Hepatocyte (in vitro differentiated cells): ENCODE measurements around the gene TRIM8. TPM values are rescaled to one million over a fixed set of nuclear protein-coding genes. Genes with fewer than 3 reads are reported as not detected.

Source experiments
- DNase-seq: peaks from one replicate; pipeline ENCODE4 v3.0.0-alpha.2; 2016; ENCODE audit warnings: low spot score
- H2AFZ ChIP-seq: fragments of 200-600 bp; sonication (generic); 2 replicates; pipeline ENCODE4 v1.6.0; 2016; ENCODE audit warnings: antibody characterized with exemption, mild to moderate bottlenecking
- H3K27ac ChIP-seq: fragments of 200-600 bp; sonication (generic); 2 replicates; pipeline ENCODE4 v1.5.1; 2016; ENCODE audit warnings: mild to moderate bottlenecking
- H3K27me3 ChIP-seq: fragments of 200-600 bp; sonication (generic); 2 replicates; pipeline ENCODE4 v1.6.1; 2016
- H3K36me3 ChIP-seq: fragments of 200-600 bp; sonication (generic); replicated peaks from 2 replicates; pipeline ENCODE4 v1.5.1; 2016; ENCODE audit warnings: low read depth; ENCODE audit not compliant: insufficient read depth
- H3K4me1 ChIP-seq: fragments of 200-600 bp; sonication (generic); 2 replicates; pipeline ENCODE4 v1.5.1; 2016; ENCODE audit warnings: mild to moderate bottlenecking, moderate library complexity; ENCODE audit not compliant: insufficient read depth
- H3K4me2 ChIP-seq: fragments of 200-600 bp; sonication (generic); 2 replicates; pipeline ENCODE4 v1.6.0; 2016
- H3K4me3 ChIP-seq: fragments of 200-600 bp; sonication (generic); 2 replicates; pipeline ENCODE4 v1.5.1; 2016; ENCODE audit warnings: mild to moderate bottlenecking
- H3K79me2 ChIP-seq: fragments of 200-600 bp; sonication (generic); 2 replicates; pipeline ENCODE4 v1.6.0; 2017; ENCODE audit warnings: mild to moderate bottlenecking
- H3K9me2 ChIP-seq: fragments of 200-600 bp; sonication (generic); replicated peaks from 2 replicates; pipeline ENCODE4 v1.6.0; 2017; ENCODE audit warnings: mild to moderate bottlenecking; ENCODE audit not compliant: insufficient read depth
- H3K9me3 ChIP-seq: fragments of 200-600 bp; sonication (generic); 2 replicates; pipeline ENCODE4 v1.5.1; 2016; ENCODE audit warnings: low read depth, mild to moderate bottlenecking
- H4K20me1 ChIP-seq: fragments of 200-600 bp; sonication (generic); 2 replicates; pipeline ENCODE4 v1.6.0; 2016; ENCODE audit warnings: mild to moderate bottlenecking; ENCODE audit not compliant: insufficient read depth, poor library complexity, severe bottlenecking
- EZH2phosphoT487 ChIP-seq: fragments of 200-600 bp; sonication (generic); IDR thresholded peaks from one replicate; pipeline ENCODE4 v1.6.1; 2018; ENCODE audit warnings: antibody characterized with exemption, mild to moderate bottlenecking, low read depth, moderate library complexity; ENCODE audit not compliant: unreplicated experiment, severe bottlenecking
- WGBS: methylation state at CpG from one replicate; pipeline ENCODE4 v1.1.6; 2016; ENCODE audit warnings: low lambda C conversion rate; ENCODE audit errors: missing lambda C conversion rate; 5-methylcytosine and 5-hydroxymethylcytosine counted together
- polyA plus RNA-seq: library from polyadenylated mRNA; unstranded; fragments of >200 nt; fragmentation: Nextera tagmentation; extraction: Ambion mirVana; gene quantifications from 2 replicates; pipeline ENCODE4 v1.2.1, GENCODE V29; 2016
- total RNA-seq: library from RNA; depleted of rRNA; stranded (reverse); fragments of >200 nt; gene quantifications from 2 replicates; pipeline ENCODE4 v1.2.3, GENCODE V29; 2014
- TF ChIP-seq, protein P1 (sequence below): fragments of 200-600 bp; sonication (generic); IDR thresholded peaks from 2 replicates; pipeline ENCODE4 v1.5.1; 2016; ENCODE audit warnings: antibody characterized with exemption, mild to moderate bottlenecking; ENCODE audit not compliant: poor library complexity

The TRIM8 gene
- total and polyA plus RNA-seq, 2 experiments from 2014 or later = 53.3 to 61.2 TPM

DNA sequence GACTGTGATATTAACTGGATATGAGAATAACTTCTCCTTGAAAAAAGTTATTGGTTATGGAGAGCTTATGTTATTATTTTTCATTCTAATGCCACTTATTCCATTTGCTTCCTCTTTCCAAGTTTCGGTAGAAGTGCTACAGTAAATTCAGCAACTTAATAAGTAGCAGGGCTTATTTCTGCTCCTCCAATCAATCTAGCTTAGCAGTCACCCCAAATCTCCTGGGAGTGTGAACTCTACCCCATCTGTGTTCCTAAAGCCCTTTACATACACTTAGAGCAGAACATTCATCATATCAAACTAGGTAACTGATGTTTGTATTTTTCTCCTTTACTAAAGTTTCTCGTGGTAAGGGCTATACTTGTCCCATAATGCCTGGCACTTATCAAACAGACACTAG is 61.3 kb downstream of the TRIM8 start:
- no peak overlapping the region for H3K4me2 ChIP-seq
- 90% methylated on average over 2 of the region's 2 CpGs for WGBS
- H3K4me1 ChIP-seq = no peaks in the 10 kb centered on the region
- H3K79me2 ChIP-seq = peaks cover 64% of the 10 kb centered on the region
- H3K36me3 ChIP-seq = no peaks in the 10 kb centered on the region
- no peaks in the 10 kb centered on the region for H3K27me3 ChIP-seq
- H3K27ac ChIP-seq = no peak overlapping the region
- DNase-seq = no peak
- no peaks in the 10 kb centered on the region for H3K9me3 ChIP-seq
- no peak overlapping the region for H2AFZ ChIP-seq
- TF ChIP-seq EZH2phosphoT487 = no peak
- TF ChIP-seq, protein P1, sequence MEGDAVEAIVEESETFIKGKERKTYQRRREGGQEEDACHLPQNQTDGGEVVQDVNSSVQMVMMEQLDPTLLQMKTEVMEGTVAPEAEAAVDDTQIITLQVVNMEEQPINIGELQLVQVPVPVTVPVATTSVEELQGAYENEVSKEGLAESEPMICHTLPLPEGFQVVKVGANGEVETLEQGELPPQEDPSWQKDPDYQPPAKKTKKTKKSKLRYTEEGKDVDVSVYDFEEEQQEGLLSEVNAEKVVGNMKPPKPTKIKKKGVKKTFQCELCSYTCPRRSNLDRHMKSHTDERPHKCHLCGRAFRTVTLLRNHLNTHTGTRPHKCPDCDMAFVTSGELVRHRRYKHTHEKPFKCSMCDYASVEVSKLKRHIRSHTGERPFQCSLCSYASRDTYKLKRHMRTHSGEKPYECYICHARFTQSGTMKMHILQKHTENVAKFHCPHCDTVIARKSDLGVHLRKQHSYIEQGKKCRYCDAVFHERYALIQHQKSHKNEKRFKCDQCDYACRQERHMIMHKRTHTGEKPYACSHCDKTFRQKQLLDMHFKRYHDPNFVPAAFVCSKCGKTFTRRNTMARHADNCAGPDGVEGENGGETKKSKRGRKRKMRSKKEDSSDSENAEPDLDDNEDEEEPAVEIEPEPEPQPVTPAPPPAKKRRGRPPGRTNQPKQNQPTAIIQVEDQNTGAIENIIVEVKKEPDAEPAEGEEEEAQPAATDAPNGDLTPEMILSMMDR = no peak
- no peaks in the 10 kb centered on the region for H3K9me2 ChIP-seq
- H4K20me1 ChIP-seq = no peaks in the 10 kb centered on the region
- H3K4me3 ChIP-seq = no peak overlapping the region

Other genes with a start within 250 kb of the TRIM8 start
- gene NFKB2, start 248.8 kb upstream of the TRIM8 start, total RNA-seq = 13.0 and 23.2 TPM in 2 replicates
- gene NFKB2, start 248.8 kb upstream of the TRIM8 start, polyA plus RNA-seq = 27.4 and 29.6 TPM in 2 replicates
- gene PSD, start 225.7 kb upstream of the TRIM8 start, total RNA-seq = 9.9 and 13.1 TPM in 2 replicates
- 20.1 and 21.5 TPM in 2 replicates for gene PSD, start 225.7 kb upstream of the TRIM8 start, polyA plus RNA-seq
- 16.3 and 25.0 TPM in 2 replicates for gene FBXL15, start 223.6 kb upstream of the TRIM8 start, total RNA-seq
- gene FBXL15, start 223.6 kb upstream of the TRIM8 start, polyA plus RNA-seq = 42.3 and 47.4 TPM in 2 replicates
- 37.9 and 45.4 TPM in 2 replicates for gene CUEDC2, start 211.9 kb upstream of the TRIM8 start, total RNA-seq
- gene CUEDC2, start 211.9 kb upstream of the TRIM8 start, polyA plus RNA-seq = 77.9 and 79.9 TPM in 2 replicates
- 5.6 and 7.7 TPM in 2 replicates for gene C10orf95, start 192.9 kb upstream of the TRIM8 start, total RNA-seq
- 5.2 and 8.3 TPM in 2 replicates for gene C10orf95, start 192.9 kb upstream of the TRIM8 start, polyA plus RNA-seq
- 84.1 and 90.7 TPM in 2 replicates for gene ACTR1A, start 141.8 kb upstream of the TRIM8 start, total RNA-seq
- gene ACTR1A, start 141.8 kb upstream of the TRIM8 start, polyA plus RNA-seq = 80.5 and 86.7 TPM in 2 replicates
- 10.2 and 10.9 TPM in 2 replicates for gene SUFU, start 140.5 kb upstream of the TRIM8 start, total RNA-seq
- gene SUFU, start 140.5 kb upstream of the TRIM8 start, polyA plus RNA-seq = 18.2 TPM in 2 replicates
- 6.4 and 9.6 TPM in 2 replicates for gene ARL3, start 69.9 kb downstream of the TRIM8 start, total RNA-seq
- 16.5 and 18.5 TPM in 2 replicates for gene ARL3, start 69.9 kb downstream of the TRIM8 start, polyA plus RNA-seq
- 6.2 and 17.5 TPM in 2 replicates for gene SFXN2, start 70.2 kb downstream of the TRIM8 start, total RNA-seq
- 12.3 and 15.7 TPM in 2 replicates for gene SFXN2, start 70.2 kb downstream of the TRIM8 start, polyA plus RNA-seq
- 57.1 and 57.8 TPM in 2 replicates for gene WBP1L, start 99.5 kb downstream of the TRIM8 start, total RNA-seq
- 21.6 and 24.5 TPM in 2 replicates for gene WBP1L, start 99.5 kb downstream of the TRIM8 start, polyA plus RNA-seq
- not detected in 2 replicates for gene CYP17A1, start 192.9 kb downstream of the TRIM8 start, total RNA-seq
- not detected in 2 replicates for gene CYP17A1, start 192.9 kb downstream of the TRIM8 start, polyA plus RNA-seq
- 53.2 and 61.4 TPM in 2 replicates for gene BORCS7, start 209.8 kb downstream of the TRIM8 start, total RNA-seq
- gene BORCS7, start 209.8 kb downstream of the TRIM8 start, polyA plus RNA-seq = 31.8 and 42.0 TPM in 2 replicates
- 9.0 and 9.1 TPM in 2 replicates for gene AS3MT, start 225.0 kb downstream of the TRIM8 start, total RNA-seq
- 2.2 and 3.8 TPM in 2 replicates for gene AS3MT, start 225.0 kb downstream of the TRIM8 start, polyA plus RNA-seq